Measurements from ENCODE around the gene CDH13.

GRCh38 chr16:83817022-83817421 lies 1190.3 kb downstream of the CDH13 start:
- TF ChIP-seq GATA2 (IDR thresholded peaks at IDR 0.05; ENCODE audit: low read depth, low read length) = no peak
- no peak for TF ChIP-seq GATA3 (IDR thresholded peaks at IDR 0.05; ENCODE audit: low read depth, low read length)

All from SH-SY5Y (cell line).